Epithelial cell of proximal tubule (primary cell): Measurements from ENCODE around the gene MYL6B. TPM values are rescaled to one million over a fixed set of nuclear protein-coding genes. Genes with fewer than 3 reads are reported as not detected.

Experiments
- DNase-seq: peaks from one replicate; pipeline ENCODE4 v3.0.0-alpha.2; 2011; ENCODE audit warnings: low read depth
- H3K4me3 ChIP-seq: 2 replicates; pipeline ENCODE4 v1.5.1; 2011; ENCODE audit warnings: low read depth, mild to moderate bottlenecking, low read length
- CTCF ChIP-seq: conservative IDR thresholded peaks from 2 replicates; pipeline ENCODE4 v1.5.1; 2012; ENCODE audit warnings: low read depth, mild to moderate bottlenecking, low read length
- total RNA-seq: library from RNA; depleted of rRNA; stranded (reverse); fragments of >200 nt; gene quantifications from 2 replicates; pipeline ENCODE4 v1.2.3, GENCODE V29; 2015

MYL6B gene
- total RNA-seq, 1 donor from 2014 or later: 133 TPM

GRCh38 chr12:56162468-56163290, 10.3 kb downstream of the MYL6B start:
- no peak for TF ChIP-seq CTCF
- no peak for DNase-seq
- no peak overlapping the region for H3K4me3 ChIP-seq

GRCh38 chr12:56163533-56164344, 11.4 kb downstream of the MYL6B start:
- no peak for TF ChIP-seq CTCF
- no peak for DNase-seq
- H3K4me3 ChIP-seq: no peak overlapping the region

- no peak for TF ChIP-seq CTCF
- DNase-seq: no peak
- H3K4me3 ChIP-seq: no peak overlapping the region
Observed at GRCh38 chr12:56164345-56164729, 11.9 kb downstream of the MYL6B start.

GRCh38 chr12:56165369-56165768, 13.0 kb downstream of the MYL6B start:
- no peak for TF ChIP-seq CTCF
- no peak overlapping the region for H3K4me3 ChIP-seq
- no peak for DNase-seq

- no peak for TF ChIP-seq CTCF
- DNase-seq: no peak
- no peak overlapping the region for H3K4me3 ChIP-seq
Observed at GRCh38 chr12:56169229-56169759, 16.9 kb downstream of the MYL6B start.

GRCh38 chr12:56172839-56173238, 20.5 kb downstream of the MYL6B start:
- no peak overlapping the region for H3K4me3 ChIP-seq
- no peak for TF ChIP-seq CTCF
- DNase-seq: no peak
